ENCODE results near the gene ZC3H11A.
"Not testable (repeated sequence)": the region's sequence is repeated elsewhere in the genome, so short reads cannot be mapped to it uniquely, and the experiment has no call there.

Gene ZC3H11A

DNA sequence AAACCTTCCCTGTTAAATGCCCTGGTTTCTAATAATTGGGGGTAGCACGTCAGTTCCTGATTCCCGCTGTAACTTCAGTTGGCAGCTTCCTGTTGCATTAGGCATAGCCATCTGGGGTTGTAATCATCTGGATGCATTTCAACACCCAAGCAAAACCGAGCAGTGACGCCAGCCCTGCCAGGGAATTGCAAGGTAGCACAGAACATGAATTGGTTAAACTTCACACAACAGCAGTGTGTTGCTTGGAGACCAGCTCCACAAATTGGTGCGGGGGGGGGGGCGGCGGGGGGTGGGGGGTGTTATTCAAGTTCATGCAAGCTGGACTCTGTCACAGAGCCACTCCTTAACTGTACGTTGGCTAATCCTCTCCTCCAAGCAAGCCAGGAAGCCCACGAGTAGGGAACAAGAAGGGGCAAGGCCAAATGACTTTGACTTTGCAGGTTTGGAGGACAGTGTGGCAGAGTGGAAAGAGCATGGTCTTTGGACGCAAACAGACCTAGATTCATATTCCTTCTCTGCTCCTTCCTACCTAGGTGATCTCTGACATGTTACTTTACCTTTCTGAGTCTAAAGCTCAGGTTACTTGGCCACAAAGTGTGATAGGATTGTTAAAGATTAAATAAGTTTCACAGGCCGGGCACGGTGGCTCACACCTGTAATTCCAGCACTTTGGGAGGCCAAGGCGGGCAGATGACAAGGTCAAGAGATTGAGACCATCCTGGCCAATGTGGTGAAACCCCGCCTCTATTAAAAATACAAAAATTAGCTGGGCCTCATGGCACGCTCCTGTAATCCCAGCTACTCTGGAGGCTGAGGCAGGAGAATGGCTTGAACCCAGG is 25.7 kb upstream of the ZC3H11A start:
- H3K4me3 Mint-ChIP-seq: no peak overlapping the region
- DNase-seq: no peak
- CTCF ChIA-PET: interaction anchor here (1.2 kb wide), 1 partner anchor 25 kb away, joined by 3 read pairs; no protein-coding TSS in a partner anchor
- H3K9me3 Mint-ChIP-seq: no peaks in the 10 kb centered on the region
- H3K27me3 Mint-ChIP-seq: no peaks in the 10 kb centered on the region
- H3K4me1 Mint-ChIP-seq: peaks cover 36% of the 10 kb centered on the region
- H3K36me3 Mint-ChIP-seq: peaks cover 47% of the 10 kb centered on the region
- no peak overlapping the region for H3K27ac Mint-ChIP-seq

- Mint-ChIP-seq H3K36me3 (peaks cover 64% of the 10 kb centered on the region), H3K4me3 (no peak overlapping the region), H3K4me1 (peaks cover 20% of the 10 kb centered on the region), H3K27ac (no peak overlapping the region), H3K9me3 (no peaks in the 10 kb centered on the region), H3K27me3 (no peaks in the 10 kb centered on the region)
- CTCF ChIA-PET: no interaction called here
- no peak for DNase-seq
These were observed 23.5 kb upstream of the ZC3H11A start for GRCh38 chr1:203771901-203772301.

GRCh38 chr1:203772836-203773235 is 22.6 kb upstream of the ZC3H11A start:
- H3K4me1 Mint-ChIP-seq: peaks cover 18% of the 10 kb centered on the region
- H3K4me3 Mint-ChIP-seq: no peak overlapping the region
- H3K27me3 Mint-ChIP-seq: no peaks in the 10 kb centered on the region
- peaks cover 63% of the 10 kb centered on the region for H3K36me3 Mint-ChIP-seq
- DNase-seq: no peak
- no peaks in the 10 kb centered on the region for H3K9me3 Mint-ChIP-seq
- no peak overlapping the region for H3K27ac Mint-ChIP-seq
- CTCF ChIA-PET: no interaction called here

DNA sequence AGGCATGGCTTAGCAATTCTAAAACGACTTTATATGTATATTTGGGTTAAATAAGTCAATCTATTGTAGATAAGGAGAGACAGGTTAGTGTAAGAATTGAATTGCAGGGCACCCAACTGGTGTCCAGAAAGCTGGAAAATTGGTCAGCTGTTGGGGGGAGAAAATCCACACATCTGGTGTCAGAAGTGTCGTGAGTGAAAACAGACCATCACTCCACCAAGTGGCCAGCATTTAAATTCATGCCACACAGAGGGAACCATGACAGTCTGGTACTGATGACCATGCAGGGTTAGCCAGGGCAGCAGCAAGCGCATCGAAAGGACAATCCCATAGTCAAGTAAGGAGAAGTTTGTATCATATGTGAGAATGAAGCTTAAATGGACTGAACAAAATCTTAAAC is 18.8 kb upstream of the ZC3H11A start:
- no peaks in the 10 kb centered on the region for H3K27me3 Mint-ChIP-seq
- H3K4me3 Mint-ChIP-seq: no peak overlapping the region
- CTCF ChIA-PET: interaction anchor here (0.6 to 1.6 kb wide), 2 partner anchors 26 to 75 kb away, joined by 3 to 5 read pairs; no protein-coding TSS in a partner anchor
- peaks cover 42% of the 10 kb centered on the region for H3K36me3 Mint-ChIP-seq
- H3K27ac Mint-ChIP-seq: no peak overlapping the region
- no peak for DNase-seq
- no peaks in the 10 kb centered on the region for H3K9me3 Mint-ChIP-seq
- no peaks in the 10 kb centered on the region for H3K4me1 Mint-ChIP-seq

GRCh38 chr1:203777596-203777995 is 17.8 kb upstream of the ZC3H11A start:
- Mint-ChIP-seq H3K4me1 (no peaks in the 10 kb centered on the region), H3K27ac (no peak overlapping the region), H3K36me3 (peaks cover 36% of the 10 kb centered on the region), H3K9me3 (no peaks in the 10 kb centered on the region), H3K27me3 (no peaks in the 10 kb centered on the region), H3K4me3 (no peak overlapping the region)
- DNase-seq: no peak
- CTCF ChIA-PET: interaction anchor here (1.6 kb wide), 1 partner anchor 76 kb away, joined by 5 read pairs; no protein-coding TSS in a partner anchor

DNA sequence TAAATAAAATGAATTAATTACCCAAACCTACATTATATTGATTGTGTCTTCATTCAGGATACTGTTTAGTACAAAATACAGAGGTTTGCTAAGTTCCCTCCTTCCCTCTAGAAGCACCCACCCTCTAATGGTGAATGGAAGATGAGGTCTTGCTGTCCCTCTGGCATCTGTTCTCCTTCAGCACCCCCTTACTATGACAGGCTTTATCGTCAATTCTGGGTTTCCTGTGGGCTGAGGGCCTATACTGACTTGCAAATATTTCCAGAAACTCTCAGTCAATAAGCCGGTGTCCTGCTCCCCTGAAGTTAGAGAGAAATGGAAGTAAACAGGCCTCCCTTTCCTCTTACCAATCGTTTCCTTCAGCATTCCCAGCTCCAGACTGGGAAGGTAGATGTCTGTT is 17.3 kb upstream of the ZC3H11A start:
- H3K4me3 Mint-ChIP-seq: no peak overlapping the region
- no peaks in the 10 kb centered on the region for H3K4me1 Mint-ChIP-seq
- H3K9me3 Mint-ChIP-seq: no peaks in the 10 kb centered on the region
- no peaks in the 10 kb centered on the region for H3K27me3 Mint-ChIP-seq
- DNase-seq: no peak
- CTCF ChIA-PET: no interaction called here
- H3K27ac Mint-ChIP-seq: no peak overlapping the region
- H3K36me3 Mint-ChIP-seq: peaks cover 30% of the 10 kb centered on the region

DNA sequence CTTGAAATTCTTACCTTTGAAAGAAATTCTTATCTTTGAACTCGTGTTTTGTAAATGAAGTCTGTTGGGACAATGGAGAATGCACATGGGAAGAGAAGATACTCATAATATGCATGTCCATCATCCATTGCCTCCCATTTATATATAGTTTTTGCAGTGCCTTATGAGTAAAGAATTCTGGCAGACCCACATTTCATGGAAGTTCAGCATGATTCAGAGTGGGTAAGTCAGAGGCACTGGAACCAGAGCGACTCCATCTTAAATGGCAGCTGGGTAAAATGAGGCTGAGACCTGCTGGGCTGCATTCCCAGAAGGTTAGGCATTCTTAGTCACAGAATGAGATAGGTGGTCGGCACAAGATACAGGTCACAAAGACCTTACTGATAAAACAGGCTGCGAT is 16.6 kb upstream of the ZC3H11A start:
- Mint-ChIP-seq H3K4me1 (no peaks in the 10 kb centered on the region), H3K36me3 (peaks cover 27% of the 10 kb centered on the region), H3K27me3 (no peaks in the 10 kb centered on the region), H3K4me3 (no peak overlapping the region), H3K27ac (no peak overlapping the region), H3K9me3 (no peaks in the 10 kb centered on the region)
- DNase-seq: no peak
- CTCF ChIA-PET: no interaction called here

- Mint-ChIP-seq H3K9me3 (no peaks in the 10 kb centered on the region), H3K36me3 (no peaks in the 10 kb centered on the region), H3K4me3 (no peak overlapping the region), H3K27me3 (peaks cover 5% of the 10 kb centered on the region), H3K27ac (no peak overlapping the region), H3K4me1 (no peaks in the 10 kb centered on the region)
- CTCF ChIA-PET: interaction anchor here (0.6 to 1.2 kb wide), 3 partner anchors 54 to 441 kb away, joined by 3 read pairs; no protein-coding TSS in a partner anchor
- no peak for DNase-seq
These were observed 13.5 kb upstream of the ZC3H11A start for GRCh38 chr1:203781962-203782361.

- no peak overlapping the region for H3K27ac Mint-ChIP-seq
- H3K27me3 Mint-ChIP-seq: no peaks in the 10 kb centered on the region
- H3K9me3 Mint-ChIP-seq: no peaks in the 10 kb centered on the region
- H3K4me3 Mint-ChIP-seq: no peak overlapping the region
- CTCF ChIA-PET: interaction anchor here (0.6 kb wide), 1 partner anchor 71 kb away, joined by 3 read pairs; no protein-coding TSS in a partner anchor
- peaks cover 5% of the 10 kb centered on the region for H3K4me1 Mint-ChIP-seq
- no peaks in the 10 kb centered on the region for H3K36me3 Mint-ChIP-seq
- DNase-seq: no peak
These were observed 5.5 kb upstream of the ZC3H11A start for GRCh38 chr1:203789966-203790365.

DNA sequence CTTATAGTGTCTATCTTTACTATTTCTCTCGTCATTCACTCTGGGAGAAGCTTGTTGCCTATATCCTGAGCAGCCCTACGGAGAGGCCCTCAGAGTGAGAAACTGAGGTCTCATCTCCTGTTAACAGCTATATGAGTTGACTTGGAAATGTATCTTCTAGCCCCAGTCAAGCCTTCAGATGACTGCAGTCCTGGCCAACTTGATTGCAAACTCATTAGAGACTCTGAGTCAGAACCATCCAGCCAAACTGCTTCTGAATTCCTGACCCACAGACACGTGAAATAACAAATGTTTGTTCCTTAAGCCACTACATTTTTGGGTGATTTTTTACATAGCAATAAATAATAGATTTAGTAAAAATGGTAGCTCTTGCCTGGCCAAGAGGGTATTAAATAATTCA is 3.9 kb upstream of the ZC3H11A start:
- no peak overlapping the region for H3K4me3 Mint-ChIP-seq
- H3K9me3 Mint-ChIP-seq: no peaks in the 10 kb centered on the region
- H3K4me1 Mint-ChIP-seq: peaks cover 13% of the 10 kb centered on the region
- CTCF ChIA-PET: no interaction called here
- no peaks in the 10 kb centered on the region for H3K27me3 Mint-ChIP-seq
- H3K27ac Mint-ChIP-seq: no peak overlapping the region
- DNase-seq: no peak
- peaks cover 6% of the 10 kb centered on the region for H3K36me3 Mint-ChIP-seq

- Mint-ChIP-seq H3K36me3 (peaks cover 13% of the 10 kb centered on the region), H3K27me3 (no peaks in the 10 kb centered on the region), H3K27ac (no peak overlapping the region), H3K9me3 (no peaks in the 10 kb centered on the region), H3K4me1 (peaks cover 21% of the 10 kb centered on the region), H3K4me3 (no peak overlapping the region)
- CTCF ChIA-PET: no interaction called here
- no peak for DNase-seq
These were observed 2.9 kb upstream of the ZC3H11A start for GRCh38 chr1:203792486-203792885.

GRCh38 chr1:203793561-203793960 is 1.9 kb upstream of the ZC3H11A start:
- H3K27ac Mint-ChIP-seq, H3K4me3 Mint-ChIP-seq, H3K27me3 Mint-ChIP-seq, DNase-seq, H3K9me3 Mint-ChIP-seq: not testable (repeated sequence)
- Mint-ChIP-seq H3K36me3 (peaks cover 24% of the 10 kb centered on the region), H3K4me1 (peaks cover 32% of the 10 kb centered on the region)
- CTCF ChIA-PET: interaction anchor here (1.4 kb wide), 1 partner anchor 289 kb away, joined by 3 read pairs; no protein-coding TSS in a partner anchor

DNA sequence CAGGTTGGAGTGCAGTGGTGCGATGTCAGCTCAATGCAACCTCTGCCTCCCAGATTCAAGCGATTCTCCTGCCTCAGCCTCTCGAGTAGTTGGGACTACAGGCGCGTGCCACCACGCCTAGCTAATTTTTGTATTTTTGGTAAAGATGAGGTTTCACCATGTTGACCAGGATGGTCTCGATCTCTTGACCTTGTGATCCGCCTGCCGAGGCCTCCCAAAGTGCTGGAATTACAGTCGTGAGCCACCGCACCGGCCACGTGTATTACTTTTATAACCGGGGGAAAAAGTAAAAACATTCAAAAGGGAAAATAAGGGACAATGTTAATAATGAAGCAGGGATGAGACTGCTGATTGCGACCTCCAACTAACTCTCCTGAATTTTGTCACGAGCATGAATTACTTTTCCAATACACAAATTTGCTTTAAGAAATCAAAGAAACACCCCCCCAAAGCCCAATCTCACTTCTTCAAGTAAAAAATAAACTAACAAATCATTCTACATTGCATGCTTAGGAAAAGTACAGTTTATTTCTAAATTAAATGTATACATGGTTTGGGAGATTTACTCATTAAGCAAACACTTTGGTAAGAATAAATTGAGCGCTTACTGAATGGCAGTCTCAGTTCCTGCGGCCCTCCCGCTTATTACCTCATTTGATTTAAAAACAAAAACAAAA is 521 bp upstream of the ZC3H11A start:
- Mint-ChIP-seq H3K27ac (peak overlapping the region; percentile 96), H3K36me3 (peaks cover 36% of the 10 kb centered on the region), H3K9me3 (no peaks in the 10 kb centered on the region), H3K27me3 (no peaks in the 10 kb centered on the region), H3K4me1 (peaks cover 45% of the 10 kb centered on the region), H3K4me3 (peak overlapping the region; percentile 92)
- DNase-seq: no peak
- CTCF ChIA-PET: interaction anchor here (0.8 to 1.4 kb wide), 2 partner anchors 26 to 290 kb away, joined by 3 read pairs; no protein-coding TSS in a partner anchor

DNA sequence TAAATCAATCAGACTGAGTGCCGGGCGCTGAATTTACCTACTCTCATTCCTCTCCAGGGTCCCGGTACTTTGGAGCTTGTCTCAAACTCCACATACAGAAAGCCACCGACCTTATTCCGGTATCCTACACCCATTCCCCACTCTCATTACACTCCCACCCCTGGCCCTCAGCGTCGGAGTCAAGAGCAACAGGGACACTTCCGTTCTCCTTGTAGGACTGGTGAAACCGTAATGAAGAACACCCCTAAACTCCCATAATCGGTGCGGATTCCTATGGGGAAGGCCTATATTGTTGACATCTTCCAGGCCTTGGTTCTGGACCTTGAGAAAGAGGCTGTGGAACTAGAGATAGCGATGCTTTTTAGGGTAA is 798 bp downstream of the ZC3H11A start:
- Mint-ChIP-seq H3K36me3 (peaks cover 42% of the 10 kb centered on the region), H3K4me3 (peak overlapping the region; percentile 92), H3K27ac (peak overlapping the region; percentile 91), H3K9me3 (no peaks in the 10 kb centered on the region), H3K27me3 (no peaks in the 10 kb centered on the region), H3K4me1 (peaks cover 53% of the 10 kb centered on the region)
- peak; percentile 51 for DNase-seq
- CTCF ChIA-PET: no interaction called here

- Mint-ChIP-seq H3K4me1 (peaks cover 55% of the 10 kb centered on the region), H3K27ac (peak overlapping the region; percentile 30), H3K27me3 (no peaks in the 10 kb centered on the region), H3K36me3 (peaks cover 43% of the 10 kb centered on the region), H3K9me3 (no peaks in the 10 kb centered on the region), H3K4me3 (peak overlapping the region; percentile 92)
- CTCF ChIA-PET: no interaction called here
- DNase-seq: no peak
These were observed 1.8 kb downstream of the ZC3H11A start for GRCh38 chr1:203797216-203797615.

All from activated naive CD4-positive, alpha-beta T cell treated with anti-CD3 and anti-CD28 coated beads, Interleukin-2, amount 10 ng/mL, durations not matched to agents 7 days and 5 days (primary cell).